RKO (cell line): ENCODE data around the gene CLIP4.

Experiments used
- DNase-seq: peaks from one replicate; pipeline ENCODE4 v3.0.0-alpha.2; 2016; ENCODE audit warnings: low spot score

Gene CLIP4

GRCh38 chr2:29139152-29139551 lies 23.9 kb downstream of the CLIP4 start:
- no peak for DNase-seq

- no peak for DNase-seq
Measured at GRCh38 chr2:29139731-29140130, 24.5 kb downstream of the CLIP4 start.

- DNase-seq = no peak
Measured at GRCh38 chr2:29143657-29144056, 28.4 kb downstream of the CLIP4 start.

- DNase-seq = no peak
Measured at GRCh38 chr2:29146197-29146596, 31.0 kb downstream of the CLIP4 start.

GRCh38 chr2:29147963-29148362 lies 32.7 kb downstream of the CLIP4 start:
- DNase-seq = no peak

GRCh38 chr2:29154610-29155009 lies 39.4 kb downstream of the CLIP4 start:
- DNase-seq = no peak

- DNase-seq = no peak
Measured at GRCh38 chr2:29155578-29155977, 40.4 kb downstream of the CLIP4 start.

GRCh38 chr2:29157131-29157530 lies 41.9 kb downstream of the CLIP4 start:
- DNase-seq = no peak

- DNase-seq = no peak
Measured at GRCh38 chr2:29159125-29159524, 43.9 kb downstream of the CLIP4 start.

- DNase-seq = no peak
Measured at GRCh38 chr2:29160184-29160583, 45.0 kb downstream of the CLIP4 start.

GRCh38 chr2:29162204-29162928 lies 47.2 kb downstream of the CLIP4 start:
- no peak for DNase-seq

- no peak for DNase-seq
Measured at GRCh38 chr2:29164091-29164846, 49.1 kb downstream of the CLIP4 start.

- DNase-seq = no peak
Measured at GRCh38 chr2:29165362-29166241, 50.4 kb downstream of the CLIP4 start.

- no peak for DNase-seq
Measured at GRCh38 chr2:29166242-29167039, 51.2 kb downstream of the CLIP4 start.

- no peak for DNase-seq
Measured at GRCh38 chr2:29174937-29175336, 59.7 kb downstream of the CLIP4 start.

GRCh38 chr2:29175338-29175737 lies 60.1 kb downstream of the CLIP4 start:
- DNase-seq = no peak

- no peak for DNase-seq
Measured at GRCh38 chr2:29182334-29182733, 67.1 kb downstream of the CLIP4 start.

GRCh38 chr2:29182920-29183319 lies 67.7 kb downstream of the CLIP4 start:
- DNase-seq = no peak

GRCh38 chr2:29184531-29184930 lies 69.3 kb downstream of the CLIP4 start:
- DNase-seq = no peak

- no peak for DNase-seq
Measured at GRCh38 chr2:29186817-29187216, 71.6 kb downstream of the CLIP4 start.

- DNase-seq = peak; percentile 3
Measured at GRCh38 chr2:29187926-29188325, 72.7 kb downstream of the CLIP4 start.

GRCh38 chr2:29189052-29189451 lies 73.8 kb downstream of the CLIP4 start:
- DNase-seq = no peak
